GM12891 (cell line): ENCODE results near the gene RIF1. TPM values are rescaled to one million over a fixed set of nuclear protein-coding genes. Genes with fewer than 3 reads are reported as not detected.

Source experiments
- DNase-seq: peaks from one replicate; pipeline ENCODE4 v3.0.0; 2011; ENCODE audit warnings: low spot score; ENCODE audit not compliant: insufficient read length
- FAIRE-seq: peaks from 2 replicates; lab custom pipeline; 2011; peaks lifted over from hg19 to GRCh38; lab: Jason Lieb, UNC
- PAX5 ChIP-seq: IDR thresholded peaks from 2 replicates; pipeline ENCODE4 v1.6.1; 2011; ENCODE audit warnings: low read length, moderate library complexity, mild to moderate bottlenecking; ENCODE audit not compliant: insufficient read depth, severe bottlenecking
- POLR2A ChIP-seq: IDR thresholded peaks from 2 replicates; pipeline ENCODE4 v1.6.1; 2011; ENCODE audit warnings: low read depth, low read length, control low read depth
- POLR2AphosphoS5 ChIP-seq: IDR thresholded peaks from 2 replicates; pipeline ENCODE4 v1.6.1; 2011; ENCODE audit warnings: low read depth, low read length, control low read depth
- POU2F2 ChIP-seq: IDR thresholded peaks from 2 replicates; pipeline ENCODE4 v1.6.1; 2011; ENCODE audit warnings: low read depth, mild to moderate bottlenecking, control low read depth, low read length, moderate library complexity
- SPI1 ChIP-seq: IDR thresholded peaks from 2 replicates; pipeline ENCODE4 v1.6.1; 2011; ENCODE audit warnings: low read depth, low read length, control low read depth
- TAF1 ChIP-seq: IDR thresholded peaks from 2 replicates; pipeline ENCODE4 v1.6.1; 2011; ENCODE audit warnings: low read depth, low read length, control low read depth
- polyA plus RNA-seq: library from polyadenylated mRNA; unstranded; fragments of >200 nt; gene quantifications from one replicate; pipeline ENCODE4 v1.2.1, GENCODE V29; 2012; ENCODE audit warnings: low read depth, missing spikeins, inconsistent platforms; ENCODE audit not compliant: missing spikeins

RIF1 gene, protein sequence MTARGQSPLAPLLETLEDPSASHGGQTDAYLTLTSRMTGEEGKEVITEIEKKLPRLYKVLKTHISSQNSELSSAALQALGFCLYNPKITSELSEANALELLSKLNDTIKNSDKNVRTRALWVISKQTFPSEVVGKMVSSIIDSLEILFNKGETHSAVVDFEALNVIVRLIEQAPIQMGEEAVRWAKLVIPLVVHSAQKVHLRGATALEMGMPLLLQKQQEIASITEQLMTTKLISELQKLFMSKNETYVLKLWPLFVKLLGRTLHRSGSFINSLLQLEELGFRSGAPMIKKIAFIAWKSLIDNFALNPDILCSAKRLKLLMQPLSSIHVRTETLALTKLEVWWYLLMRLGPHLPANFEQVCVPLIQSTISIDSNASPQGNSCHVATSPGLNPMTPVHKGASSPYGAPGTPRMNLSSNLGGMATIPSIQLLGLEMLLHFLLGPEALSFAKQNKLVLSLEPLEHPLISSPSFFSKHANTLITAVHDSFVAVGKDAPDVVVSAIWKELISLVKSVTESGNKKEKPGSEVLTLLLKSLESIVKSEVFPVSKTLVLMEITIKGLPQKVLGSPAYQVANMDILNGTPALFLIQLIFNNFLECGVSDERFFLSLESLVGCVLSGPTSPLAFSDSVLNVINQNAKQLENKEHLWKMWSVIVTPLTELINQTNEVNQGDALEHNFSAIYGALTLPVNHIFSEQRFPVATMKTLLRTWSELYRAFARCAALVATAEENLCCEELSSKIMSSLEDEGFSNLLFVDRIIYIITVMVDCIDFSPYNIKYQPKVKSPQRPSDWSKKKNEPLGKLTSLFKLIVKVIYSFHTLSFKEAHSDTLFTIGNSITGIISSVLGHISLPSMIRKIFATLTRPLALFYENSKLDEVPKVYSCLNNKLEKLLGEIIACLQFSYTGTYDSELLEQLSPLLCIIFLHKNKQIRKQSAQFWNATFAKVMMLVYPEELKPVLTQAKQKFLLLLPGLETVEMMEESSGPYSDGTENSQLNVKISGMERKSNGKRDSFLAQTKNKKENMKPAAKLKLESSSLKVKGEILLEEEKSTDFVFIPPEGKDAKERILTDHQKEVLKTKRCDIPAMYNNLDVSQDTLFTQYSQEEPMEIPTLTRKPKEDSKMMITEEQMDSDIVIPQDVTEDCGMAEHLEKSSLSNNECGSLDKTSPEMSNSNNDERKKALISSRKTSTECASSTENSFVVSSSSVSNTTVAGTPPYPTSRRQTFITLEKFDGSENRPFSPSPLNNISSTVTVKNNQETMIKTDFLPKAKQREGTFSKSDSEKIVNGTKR (N-terminal part only)
- polyA plus RNA-seq, result 7.2 TPM

DNA sequence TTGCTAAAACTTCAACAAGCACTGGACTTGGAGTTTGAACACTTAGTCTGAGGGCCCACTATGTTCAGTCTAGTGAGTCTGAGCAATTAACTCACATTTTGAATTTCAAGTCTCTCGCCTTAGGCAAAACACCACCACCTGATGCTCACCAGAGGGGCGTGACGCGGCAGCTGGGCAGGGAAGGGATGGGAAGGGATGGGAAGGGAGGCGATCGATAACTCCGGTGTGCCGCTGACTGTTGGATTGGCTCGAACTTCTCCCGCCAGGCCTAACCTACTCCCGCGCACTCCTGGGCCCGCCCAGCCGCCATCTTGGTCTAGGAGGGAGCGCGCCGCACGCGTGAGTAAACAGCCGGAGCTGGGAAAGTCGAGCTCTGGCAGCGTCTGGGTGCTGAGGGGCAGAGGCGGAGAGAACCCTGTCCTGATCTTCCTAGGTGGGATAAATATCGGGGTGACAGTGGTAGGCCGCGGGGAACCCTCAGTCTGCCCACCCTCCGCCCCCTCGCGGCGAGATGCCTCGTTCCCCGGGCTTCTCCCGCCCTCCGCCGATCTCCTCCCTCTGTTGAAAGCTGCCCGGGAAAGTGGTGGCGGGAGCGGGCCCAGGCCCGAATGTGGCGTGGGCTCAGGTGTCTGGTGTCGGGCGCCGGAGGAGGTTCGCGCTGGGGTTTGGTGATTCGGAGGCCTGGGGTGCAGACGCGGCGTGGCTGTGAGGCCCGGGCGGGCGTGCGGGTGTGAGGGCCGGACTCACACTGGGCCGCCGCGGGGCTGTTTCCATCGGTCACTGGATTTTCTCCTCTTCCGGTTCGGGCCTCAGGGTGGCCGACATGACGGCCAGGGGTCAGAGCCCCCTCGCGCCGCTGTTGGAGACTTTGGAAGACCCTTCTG is at the start of gene RIF1:
Gene RIF1 (plus strand): TSS at position 302 of the 884 bp plus-strand sequence. CDS start 522 bp downstream, at position 824.
- FAIRE-seq (peak; percentile 97), DNase-seq (peak; percentile 76)
- TF ChIP-seq TAF1 (peak; percentile 26; the same call in 1 of the 2 replicates), POU2F2 (no peak; the same call in 1 of the 2 replicates), POLR2A (peak; percentile 82), SPI1 (no peak), POLR2AphosphoS5 (peak; percentile 76), PAX5 (peak; percentile 57)

GRCh38 chr2:151361674-151362370 is 47.9 kb upstream of the RIF1 start:
- no peak for DNase-seq
- TF ChIP-seq POU2F2 (no peak), PAX5 (no peak), POLR2AphosphoS5 (no peak), POLR2A (no peak)
- FAIRE-seq, result no peak

DNA sequence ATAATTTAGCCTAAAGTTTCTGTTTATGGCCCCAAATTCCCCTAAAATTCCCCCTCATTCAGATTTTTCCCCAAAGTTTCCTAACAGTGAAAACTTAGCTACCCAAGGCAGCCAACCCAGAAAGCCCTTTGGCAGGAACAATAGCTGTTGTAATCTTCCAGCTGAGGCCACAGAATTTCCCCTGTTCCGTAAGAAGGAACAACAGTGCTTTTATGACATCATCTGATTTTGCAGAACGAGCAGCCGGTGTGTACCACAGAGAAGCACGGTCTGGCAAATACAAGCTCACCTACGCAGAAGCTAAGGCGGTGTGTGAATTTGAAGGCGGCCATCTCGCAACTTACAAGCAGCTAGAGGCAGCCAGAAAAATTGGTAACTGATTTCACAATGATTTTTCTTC is 46.0 kb upstream of the RIF1 start:
- TF ChIP-seq POU2F2 (no peak), POLR2AphosphoS5 (no peak), POLR2A (no peak), SPI1 (no peak), PAX5 (no peak), TAF1 (no peak)
- DNase-seq (no peak), FAIRE-seq (peak; percentile 20)

DNA sequence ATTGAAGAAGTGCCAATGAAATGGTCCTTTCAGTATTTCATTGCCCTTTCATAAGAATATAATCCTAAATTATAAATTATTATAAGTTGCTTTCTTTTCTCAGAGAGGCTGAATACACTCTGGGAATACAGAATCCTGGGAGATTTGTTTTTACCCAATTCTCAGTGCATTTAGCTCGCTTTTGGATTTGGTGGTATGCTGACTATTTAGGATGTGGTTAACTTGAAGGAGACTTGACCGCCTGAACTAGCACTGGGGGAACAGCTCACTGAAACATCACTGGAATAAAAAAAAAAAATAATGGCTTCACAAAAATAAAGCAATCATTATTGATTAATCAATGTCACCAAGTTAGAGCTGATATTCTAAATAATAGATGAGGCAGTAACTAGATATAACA is 42.1 kb upstream of the RIF1 start:
- FAIRE-seq (no peak), DNase-seq (no peak)
- TF ChIP-seq TAF1, result no peak
- TF ChIP-seq SPI1, result no peak
- TF ChIP-seq POLR2AphosphoS5, result no peak
- TF ChIP-seq POU2F2, result no peak
- TF ChIP-seq PAX5, result no peak
- no peak for TF ChIP-seq POLR2A

DNA sequence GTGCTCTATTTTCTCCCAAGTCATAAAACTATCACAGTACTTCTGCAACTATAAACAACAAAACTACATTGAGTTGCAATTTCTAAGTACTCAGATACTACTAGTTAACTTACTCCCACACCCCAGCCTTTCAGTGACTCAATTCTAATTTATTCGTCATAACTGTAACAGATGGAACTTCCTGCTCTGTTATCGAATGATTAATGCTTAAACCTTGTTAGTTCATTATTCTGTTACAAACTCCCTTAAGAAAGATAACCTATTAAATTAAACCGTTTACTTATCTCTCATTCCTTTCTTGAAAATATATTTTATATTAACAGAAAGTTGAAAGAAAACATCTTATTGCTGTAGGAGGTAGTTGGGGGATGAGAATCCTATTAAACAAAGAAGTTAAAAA is 35.3 kb upstream of the RIF1 start:
- no peak for DNase-seq

GRCh38 chr2:151379169-151379568 is 30.5 kb upstream of the RIF1 start:
- FAIRE-seq, result no peak

More for the DNA sequence above, 35.3 kb upstream of the RIF1 start:
- no peak for FAIRE-seq
- TF ChIP-seq TAF1, result no peak
- TF ChIP-seq POLR2AphosphoS5, result no peak
- TF ChIP-seq SPI1, result no peak
- TF ChIP-seq PAX5, result no peak
- TF ChIP-seq POU2F2, result no peak

DNA sequence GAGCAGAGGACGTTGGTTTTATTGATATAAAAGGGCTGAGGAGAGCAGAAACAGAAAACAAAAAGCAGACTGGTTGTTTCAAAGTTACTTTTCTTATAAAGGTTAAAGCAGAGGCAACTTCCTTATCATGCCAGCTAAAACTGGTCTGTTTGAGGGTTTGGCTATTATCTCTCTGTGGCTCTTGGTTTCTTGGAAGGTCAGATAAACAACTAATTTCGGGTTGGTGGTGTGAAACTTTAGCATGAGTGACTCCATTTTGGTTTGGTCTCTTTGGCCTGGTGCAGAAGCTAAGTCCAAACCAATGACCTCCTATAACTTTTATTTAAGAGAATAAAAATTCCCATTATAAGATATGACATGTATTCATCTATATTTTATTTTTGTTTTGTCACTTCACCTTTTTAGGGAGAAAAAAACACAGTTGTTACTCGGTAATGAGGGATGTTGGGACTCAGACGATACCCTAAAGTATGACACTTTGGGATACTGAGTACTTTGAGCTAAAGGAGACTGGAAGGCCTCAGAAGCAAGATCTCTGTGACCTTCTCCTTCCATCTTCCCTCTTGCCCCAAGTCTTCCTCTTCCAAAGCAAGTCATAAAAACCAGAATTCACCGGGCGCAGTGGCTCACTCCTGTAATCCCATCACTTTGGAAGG is 29.0 kb upstream of the RIF1 start:
- no peak for FAIRE-seq
- TF ChIP-seq POLR2A, result no peak
- TF ChIP-seq POLR2AphosphoS5, result no peak
- TF ChIP-seq PAX5, result no peak
- TF ChIP-seq POU2F2, result no peak
- TF ChIP-seq SPI1, result no peak
- no peak for TF ChIP-seq TAF1

More at GRCh38 chr2:151379169-151379568, 30.5 kb upstream of the RIF1 start:
- no peak for DNase-seq
- TF ChIP-seq POLR2AphosphoS5, result no peak

GRCh38 chr2:151381266-151381665 is 28.4 kb upstream of the RIF1 start:
- TF ChIP-seq POU2F2, result no peak
- TF ChIP-seq TAF1, result no peak
- no peak for TF ChIP-seq POLR2AphosphoS5
- no peak for TF ChIP-seq POLR2A
- TF ChIP-seq PAX5, result no peak
- TF ChIP-seq SPI1, result no peak
- FAIRE-seq, result no peak
- no peak for DNase-seq

More for the DNA sequence above, 29.0 kb upstream of the RIF1 start:
- DNase-seq, result no peak
